HG02571 (cell line): ENCODE results near the gene ATF1.
"Not testable (repeated sequence)": the region's sequence is repeated elsewhere in the genome, so short reads cannot be mapped to it uniquely, and the experiment has no call there.

Experiments
- ATAC-seq: cut with Tn5 transposase; IDR thresholded peaks from one replicate; pipeline ENCODE4 v1.9.1; 2021; ENCODE audit warnings: mild to moderate bottlenecking, moderate library complexity; ENCODE audit not compliant: unreplicated experiment

The ATF1 gene

DNA sequence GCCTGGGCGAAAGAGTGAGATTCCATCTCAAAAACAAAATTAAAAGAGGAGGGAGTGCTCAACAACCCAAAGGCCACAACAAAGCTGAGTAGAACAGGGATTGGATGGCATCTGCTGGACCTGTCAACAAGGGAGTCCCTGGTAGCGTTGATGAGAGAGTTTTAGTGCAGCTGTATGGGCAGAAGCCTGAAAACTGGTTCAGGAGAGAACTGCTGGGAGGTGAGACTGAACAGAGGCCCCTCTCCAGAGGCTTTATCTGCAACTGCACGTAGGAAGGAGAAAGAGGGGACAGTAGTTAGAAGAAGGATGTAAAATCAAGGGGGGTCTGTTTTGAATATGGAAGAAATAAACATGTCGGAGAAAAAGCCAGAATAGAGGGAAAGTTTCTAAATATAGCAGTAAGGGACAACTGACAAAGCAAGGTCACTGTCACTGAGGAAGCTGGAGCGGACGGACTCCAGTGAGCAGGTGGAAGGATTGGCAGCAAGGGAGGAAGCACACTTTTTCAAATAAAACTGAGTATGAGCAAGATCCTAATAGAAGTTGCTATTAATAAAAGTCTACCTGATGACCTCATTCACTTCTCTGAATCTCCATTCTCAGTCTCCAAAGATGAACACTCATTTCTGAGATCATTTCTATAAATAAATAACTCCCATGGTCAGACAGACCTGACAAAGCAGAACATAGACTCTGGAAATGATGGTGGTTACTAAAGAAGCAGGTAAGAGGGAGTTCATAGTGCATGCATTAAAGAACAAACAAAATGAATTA lies 11.8 kb upstream of the ATF1 start:
- no peak for ATAC-seq

DNA sequence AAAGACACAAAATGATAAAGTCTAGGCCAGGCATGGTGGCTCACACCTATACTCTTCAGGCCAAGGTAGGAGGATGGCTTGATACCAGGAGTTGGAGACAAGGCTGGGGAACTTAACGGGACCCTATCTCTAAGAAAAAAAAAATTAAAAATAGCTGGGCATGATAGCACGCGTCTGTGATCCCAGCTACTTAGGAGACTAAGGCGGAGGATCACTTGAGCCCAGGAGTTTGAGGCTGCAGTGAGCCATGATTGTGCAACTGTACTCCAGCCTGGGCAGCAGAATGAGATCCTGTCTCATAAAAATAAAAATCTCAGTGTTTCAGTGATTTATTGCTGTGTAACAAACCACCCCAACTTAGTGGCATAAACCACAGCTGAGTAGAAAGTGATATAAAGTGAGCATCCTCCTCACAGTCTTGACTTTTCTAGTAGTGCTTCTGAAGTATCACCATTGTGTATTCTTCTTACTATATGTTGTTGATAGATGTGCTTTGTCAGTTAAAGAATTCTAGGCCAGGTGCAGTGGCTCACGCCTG lies 10.6 kb upstream of the ATF1 start:
- ATAC-seq, result no peak

DNA sequence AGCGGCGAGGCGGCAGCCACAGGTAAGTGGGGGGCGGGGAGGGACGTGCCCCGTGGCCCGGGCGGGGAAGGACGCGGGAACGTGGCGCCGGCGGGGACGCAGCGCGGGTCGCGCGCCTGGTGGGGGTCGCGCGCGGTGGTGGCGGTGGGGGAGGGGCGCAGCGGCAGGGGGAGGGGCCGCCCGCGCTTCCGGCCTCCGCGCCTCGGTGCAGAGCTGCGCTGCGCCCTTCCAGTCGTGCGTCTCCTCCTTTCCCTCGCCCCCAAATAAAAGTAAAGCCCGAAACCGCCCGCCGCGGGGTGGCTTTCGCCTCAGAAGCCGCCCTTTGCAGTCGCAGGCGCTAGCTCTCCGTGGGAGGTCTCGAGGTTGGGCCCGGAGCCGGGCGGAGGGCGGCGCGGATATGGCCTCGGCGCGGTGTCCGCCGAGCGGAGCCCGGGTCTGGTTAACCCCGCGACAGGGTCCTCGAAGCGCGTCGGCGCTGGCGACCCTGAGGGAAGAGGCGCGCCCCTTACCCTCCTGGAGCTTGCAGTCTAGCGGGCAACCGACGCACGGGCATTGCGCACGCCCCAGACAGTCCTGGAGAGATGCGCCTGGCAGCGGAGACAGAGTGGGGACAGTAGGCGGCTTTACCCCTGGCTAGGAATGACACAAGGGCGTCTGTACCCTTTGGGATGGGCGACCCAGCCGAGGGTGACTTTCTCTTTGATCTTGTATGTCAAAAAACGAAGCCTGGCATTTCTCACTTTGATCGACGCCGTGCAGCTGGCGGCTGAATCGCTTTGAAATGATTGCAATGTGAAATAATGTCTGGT lies 589 bp downstream of the ATF1 start:
- ATAC-seq, result peak; percentile 30

DNA sequence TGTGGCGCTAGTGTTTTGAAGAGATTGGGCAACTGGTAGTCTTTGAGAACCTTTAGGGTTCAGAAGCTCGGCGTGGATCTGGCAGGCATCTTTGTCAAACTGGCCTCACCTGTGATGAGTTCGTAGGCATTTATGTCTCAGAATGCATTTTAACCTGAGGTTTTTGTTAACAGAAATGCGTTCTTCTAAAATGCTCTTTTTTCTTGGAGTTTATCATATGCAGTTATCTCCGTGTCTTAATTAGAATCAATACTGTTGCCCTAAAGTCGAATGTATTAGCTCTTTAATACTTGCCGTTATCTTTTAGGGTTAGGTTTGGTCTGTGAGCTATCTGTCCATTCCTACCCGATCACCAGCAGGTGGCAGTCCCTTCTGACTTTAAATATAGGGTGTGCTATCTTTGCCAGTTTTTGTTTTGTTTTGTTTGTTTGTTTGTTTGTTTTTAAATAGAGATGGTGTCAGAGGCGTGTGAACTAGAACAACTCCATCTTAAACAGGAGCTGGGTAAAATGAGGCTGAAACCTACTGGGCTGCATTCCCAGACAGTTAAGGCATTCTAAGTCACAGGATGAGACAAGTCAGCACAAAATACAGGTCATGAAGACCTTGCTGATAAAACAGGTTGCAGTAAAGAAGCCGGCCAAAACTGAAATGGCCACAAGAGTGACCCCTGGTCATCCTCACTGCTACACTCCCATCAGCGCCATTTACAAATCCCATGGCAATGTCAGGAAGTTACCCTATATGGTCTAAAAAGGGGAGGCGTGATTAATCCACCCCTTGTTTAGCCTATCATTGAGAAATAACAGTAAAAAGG lies 1.4 kb downstream of the ATF1 start:
- peak; percentile 37 for ATAC-seq

DNA sequence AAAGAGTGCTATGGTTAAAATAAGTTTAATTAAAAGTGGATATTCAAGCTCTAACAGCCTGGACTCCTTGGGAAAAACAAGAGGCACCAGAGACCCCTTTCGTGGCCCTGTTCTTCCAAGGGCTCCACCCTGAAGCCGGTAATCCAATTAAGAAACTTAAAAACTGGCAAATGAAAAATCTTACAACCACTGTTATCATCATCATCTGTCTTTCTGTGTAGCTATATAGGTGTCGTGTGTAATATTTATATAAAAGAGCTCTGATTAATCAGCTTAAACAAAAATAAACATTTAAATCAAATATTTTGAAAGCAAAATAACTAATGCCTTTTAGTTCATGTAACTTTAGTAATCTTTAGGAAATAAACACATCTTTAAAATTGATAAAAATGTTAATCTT lies 4.5 kb downstream of the ATF1 start:
- no peak for ATAC-seq

DNA sequence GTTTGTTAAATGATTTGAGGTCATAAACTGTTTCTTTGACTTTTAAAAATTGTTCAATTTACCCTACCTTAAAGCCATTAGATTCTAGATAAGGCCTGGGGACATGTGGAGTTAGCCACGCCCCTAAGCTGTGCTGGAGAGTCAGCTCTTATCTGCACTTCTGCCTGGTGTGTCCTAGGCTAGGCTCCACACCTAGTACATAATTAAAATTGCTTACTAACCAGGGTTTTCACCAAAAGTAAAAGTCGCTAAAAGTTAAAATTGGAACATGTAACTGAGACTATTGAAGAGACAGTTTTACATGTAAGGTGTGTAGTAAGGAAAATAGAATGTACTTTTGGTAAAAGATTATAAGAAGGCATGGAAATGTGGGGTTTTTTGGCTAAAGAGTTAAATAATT lies 4.9 kb downstream of the ATF1 start:
- not testable (repeated sequence) for ATAC-seq

DNA sequence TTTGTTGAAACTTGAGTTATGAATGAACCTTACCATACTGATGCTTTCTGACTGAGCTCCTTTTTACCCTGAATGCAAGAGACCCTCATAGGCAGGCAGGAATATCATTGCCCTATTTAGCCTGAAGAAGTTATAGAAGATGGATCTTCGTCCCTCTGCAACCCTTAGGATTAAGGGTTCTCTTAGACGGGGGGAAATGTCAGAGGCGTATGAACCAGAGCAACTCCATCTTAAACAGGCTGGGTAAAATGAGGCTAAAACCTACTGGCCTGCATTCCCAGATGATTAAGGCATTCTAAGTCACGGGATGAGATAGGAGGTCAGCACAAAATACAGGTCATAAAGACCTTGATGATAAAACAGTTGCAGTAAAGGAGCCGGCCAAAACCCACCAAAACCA lies 7.5 kb downstream of the ATF1 start:
- ATAC-seq, result no peak

DNA sequence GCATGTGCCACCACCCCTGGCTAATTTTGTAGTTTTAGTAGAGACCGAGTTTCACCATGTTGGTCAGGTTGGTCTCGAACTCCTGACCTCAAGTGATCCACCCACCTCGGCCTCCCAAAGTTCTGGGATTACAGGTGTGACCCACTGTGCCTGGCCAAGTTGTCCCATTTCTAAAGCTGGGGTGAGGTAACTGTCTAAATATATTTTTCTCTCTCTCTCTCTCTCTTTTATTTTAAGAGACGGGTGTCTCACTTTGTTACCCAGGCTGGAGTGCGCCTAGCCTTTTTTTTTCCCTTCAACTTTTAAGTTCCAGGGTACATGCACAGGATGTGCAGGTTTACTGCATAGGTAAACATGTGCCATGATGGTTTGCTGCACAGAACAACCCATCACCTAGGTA lies 8.6 kb downstream of the ATF1 start:
- no peak for ATAC-seq

DNA sequence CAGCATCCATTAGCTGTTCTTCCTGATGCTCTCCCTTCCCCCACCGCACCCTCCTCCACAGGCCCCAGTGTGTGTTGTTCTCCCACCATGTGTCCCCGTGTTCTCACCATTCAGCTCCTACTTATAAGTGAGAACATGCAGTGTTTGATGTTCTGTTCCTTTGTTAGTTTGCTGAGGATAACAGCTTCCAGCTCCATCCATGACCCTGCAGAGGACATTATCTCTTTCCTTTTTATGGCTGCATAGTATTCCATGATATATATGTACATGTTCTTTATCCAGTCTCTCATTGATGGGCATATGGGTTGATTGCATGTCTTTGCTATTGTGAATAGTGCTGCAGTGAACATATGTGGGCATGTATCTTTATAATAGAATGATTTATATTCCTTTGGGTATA lies 9.0 kb downstream of the ATF1 start:
- no peak for ATAC-seq

DNA sequence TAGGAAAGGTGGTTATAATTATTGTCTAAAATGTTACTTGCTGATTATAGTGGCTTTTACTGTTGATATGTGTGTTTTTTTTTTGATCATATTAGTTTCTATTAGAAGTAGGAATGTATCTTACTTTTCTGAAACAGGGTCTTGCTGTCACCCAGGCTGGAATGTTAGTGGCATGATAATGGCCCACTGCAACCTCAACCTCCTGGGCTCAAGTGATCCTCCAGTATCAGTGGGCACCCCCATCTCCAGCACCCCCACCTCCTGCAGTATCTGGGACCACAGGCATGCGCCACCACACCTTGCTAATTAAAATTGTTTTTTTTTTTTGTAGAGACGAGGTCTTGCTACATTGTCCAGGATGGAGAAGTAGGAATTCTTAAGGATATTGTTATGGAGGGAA lies 11.3 kb downstream of the ATF1 start:
- no peak for ATAC-seq

DNA sequence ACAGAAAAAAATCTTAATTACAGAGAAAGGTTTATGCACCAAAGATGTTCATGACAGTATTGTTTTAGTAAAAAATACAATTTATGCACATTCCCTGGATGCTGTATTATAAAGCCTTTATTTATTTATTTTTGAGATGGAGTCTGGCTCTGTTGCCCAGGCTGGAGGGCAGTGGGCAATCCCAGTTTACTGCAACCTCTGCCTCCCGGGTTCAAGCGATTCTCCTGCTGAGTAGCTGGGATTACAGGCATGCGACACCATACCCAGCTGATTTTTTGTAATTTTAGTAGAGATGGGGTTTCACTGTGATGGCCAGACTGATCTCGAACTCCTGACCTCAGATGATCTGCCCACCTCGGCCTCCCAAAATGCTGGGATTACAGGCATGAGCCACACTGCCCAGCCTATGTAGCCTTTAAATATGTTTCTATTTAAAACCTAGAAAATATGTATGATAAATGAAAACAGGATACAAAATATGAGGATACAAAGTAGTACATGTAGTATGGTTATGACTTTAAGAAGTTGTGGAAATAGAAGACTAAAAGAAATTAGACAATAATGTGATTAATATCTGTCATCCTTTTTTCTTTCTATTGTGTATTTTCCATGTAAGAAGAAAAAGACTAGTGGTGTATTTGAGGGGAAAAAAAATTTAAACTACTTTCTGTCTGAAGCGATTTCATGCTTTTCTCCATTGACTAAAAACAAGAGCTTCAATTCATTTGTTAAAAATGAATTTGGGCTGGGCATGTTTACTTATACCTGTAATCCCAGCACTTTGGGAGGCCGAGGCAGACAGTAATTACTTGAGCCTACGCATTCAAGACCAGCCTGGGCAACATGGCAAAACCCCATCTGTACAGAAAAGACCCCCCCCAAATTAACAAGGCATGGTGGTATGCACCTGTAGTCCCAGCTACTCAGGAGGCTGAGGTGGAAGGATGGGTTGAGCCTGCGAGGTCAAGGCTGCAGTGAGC lies 13.1 kb downstream of the ATF1 start:
- no peak for ATAC-seq

DNA sequence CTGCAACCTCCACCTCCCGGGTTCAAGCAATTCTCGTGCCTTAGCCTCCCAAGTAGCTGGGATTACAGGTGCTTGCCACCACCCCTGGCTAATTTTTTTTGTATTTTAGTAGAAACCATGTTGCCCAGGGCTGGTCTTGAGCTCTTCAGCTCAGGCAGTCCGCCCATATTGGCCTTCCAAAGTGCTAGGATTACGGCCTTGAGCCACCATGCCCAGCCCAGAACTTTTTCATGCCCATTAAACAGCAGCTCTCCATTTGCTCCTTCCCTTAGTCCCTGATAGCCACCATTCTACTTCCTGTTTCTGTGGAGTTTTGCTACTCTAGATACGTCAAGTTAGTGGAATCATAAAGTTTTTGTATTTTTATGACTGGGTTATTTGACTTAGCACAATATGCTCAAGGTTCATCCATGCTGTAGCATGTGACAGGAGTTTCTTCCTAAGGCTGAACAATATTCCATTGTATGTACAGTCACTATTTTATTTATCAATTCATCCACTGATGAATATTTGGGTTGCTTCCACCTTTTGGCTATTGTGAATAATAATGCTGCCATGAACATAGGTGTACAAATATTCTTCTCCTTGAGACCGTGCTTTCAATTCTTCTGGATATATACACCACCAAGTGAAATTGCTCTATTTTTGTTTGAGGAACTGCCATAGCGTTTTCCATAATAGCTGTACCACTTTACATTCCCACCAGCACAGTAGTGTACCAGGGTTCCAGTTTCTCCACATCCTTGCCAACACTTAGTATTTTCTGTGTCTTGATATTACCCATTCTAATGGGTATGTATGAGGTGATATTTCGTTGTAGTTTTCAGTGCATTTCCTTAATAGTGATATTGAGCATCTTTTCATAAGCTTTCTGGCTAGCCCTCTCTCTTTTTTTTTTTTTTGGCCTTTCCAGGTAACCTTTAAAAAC lies 15.0 kb downstream of the ATF1 start:
- ATAC-seq, result no peak

DNA sequence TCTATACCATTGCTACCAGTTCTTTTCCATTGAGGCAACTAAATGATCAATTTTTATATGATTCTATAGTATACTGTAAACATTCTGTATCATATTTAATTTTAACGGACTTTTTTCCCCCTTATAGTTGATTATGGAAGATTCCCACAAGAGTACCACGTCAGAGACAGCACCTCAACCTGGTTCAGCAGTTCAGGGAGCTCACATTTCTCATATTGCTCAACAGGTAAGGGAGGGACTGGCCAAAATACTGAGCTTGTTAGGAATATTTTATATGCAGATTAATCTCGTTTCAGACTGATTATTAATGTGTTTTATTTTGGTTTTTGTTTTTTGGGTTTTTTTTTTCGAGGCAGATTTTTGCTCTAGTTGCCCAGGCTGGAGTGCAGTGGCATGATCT lies 16.1 kb downstream of the ATF1 start:
- no peak for ATAC-seq

DNA sequence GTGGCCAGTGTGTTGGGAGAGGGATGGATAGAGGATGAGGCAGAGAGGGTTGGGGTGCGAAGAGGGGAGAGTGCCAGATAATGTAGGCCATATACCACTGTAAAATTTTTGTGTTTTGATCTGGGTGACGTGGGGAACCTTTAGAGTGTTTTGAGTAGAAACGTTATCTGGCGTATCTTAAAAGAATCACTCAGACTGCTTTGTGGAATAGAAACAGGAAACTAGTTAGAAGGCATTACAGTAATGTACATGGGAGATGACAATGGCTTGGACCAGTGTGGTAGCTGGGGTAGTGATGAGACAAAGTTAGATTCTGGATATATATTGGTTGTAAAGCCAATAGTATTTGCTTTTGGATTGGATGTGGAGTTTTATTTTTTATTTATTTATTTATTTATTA lies 20.6 kb downstream of the ATF1 start:
- ATAC-seq, result no peak

DNA sequence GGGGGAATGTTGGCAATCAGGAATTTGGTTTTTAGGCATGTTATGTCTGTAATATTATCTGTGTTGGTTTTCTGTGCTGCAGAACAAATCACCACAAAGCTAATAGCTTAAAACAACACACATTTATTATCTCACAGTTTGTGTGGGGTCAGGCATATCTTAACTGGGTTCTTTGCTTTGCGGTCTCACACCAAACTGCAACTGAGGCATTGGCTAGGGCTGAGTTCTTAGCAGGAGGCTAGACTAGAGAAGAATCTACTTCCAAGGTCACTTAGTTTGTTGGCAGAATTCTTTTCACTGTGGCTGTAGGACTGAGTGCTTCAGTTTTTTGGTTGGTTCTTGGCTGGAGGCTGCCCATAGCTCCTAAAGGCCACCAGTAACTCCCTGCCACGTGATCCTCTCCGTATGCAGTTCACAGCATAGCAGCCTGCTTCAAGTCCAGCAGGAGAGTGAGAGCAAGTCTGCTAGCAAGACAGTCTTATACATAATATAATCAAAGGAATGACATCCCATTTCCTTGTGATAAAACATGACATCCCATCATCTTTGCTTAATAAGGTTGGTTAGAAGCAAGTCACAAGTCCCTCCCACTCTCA lies 21.6 kb downstream of the ATF1 start:
- no peak for ATAC-seq

DNA sequence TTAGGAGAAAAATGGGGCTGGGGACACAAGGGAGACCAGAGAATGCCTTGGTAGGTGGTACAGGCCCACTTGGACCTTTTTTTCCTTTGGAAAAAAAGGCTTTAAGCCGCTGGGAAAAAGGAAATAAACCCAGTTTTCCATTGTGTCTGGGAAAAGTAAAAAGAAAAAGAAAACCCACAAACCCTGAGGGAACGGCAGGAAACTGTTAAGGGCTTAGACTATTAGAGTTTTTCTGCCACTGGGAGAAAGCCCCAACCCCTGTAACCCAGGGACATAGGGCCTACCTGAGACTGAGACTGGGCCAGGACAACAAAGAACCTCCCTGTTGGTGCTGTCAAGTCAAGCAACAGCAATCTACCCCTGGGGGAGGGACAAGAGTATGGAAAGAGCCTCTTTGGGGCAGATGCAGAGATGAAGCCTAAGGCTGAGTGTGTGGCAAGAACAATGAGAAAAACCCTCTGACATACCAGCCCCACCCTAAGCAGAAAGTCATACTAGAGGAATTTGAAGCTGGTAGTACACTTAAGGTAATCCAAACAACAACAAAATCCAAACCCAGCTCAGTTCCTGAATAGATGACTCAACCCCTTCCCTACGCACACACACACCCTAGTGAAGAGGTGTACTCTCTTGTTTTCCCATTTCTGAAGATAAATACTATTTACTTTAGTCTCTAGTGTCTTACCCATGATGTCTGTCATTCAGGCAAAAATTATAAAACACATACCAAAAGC lies 22.8 kb downstream of the ATF1 start:
- ATAC-seq, result no peak

DNA sequence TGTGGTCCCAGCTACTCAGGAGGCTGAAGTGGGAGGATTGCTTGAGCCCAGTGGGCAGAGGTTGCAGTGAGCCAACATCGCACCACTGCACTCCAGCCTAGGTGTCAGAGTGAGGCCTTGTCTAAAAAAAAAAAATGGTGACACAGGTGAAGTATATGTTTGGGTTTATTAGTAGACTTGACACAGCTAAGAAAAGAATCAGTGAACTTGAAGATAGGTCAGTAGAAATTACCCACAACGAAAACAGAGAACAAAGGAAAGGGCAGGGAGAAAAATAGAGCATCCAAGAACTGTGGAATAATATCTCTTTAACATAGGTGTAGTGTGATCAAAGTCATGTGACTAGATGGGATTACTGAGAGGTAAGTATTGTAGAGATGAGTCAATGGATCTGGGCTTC lies 23.7 kb downstream of the ATF1 start:
- no peak for ATAC-seq

DNA sequence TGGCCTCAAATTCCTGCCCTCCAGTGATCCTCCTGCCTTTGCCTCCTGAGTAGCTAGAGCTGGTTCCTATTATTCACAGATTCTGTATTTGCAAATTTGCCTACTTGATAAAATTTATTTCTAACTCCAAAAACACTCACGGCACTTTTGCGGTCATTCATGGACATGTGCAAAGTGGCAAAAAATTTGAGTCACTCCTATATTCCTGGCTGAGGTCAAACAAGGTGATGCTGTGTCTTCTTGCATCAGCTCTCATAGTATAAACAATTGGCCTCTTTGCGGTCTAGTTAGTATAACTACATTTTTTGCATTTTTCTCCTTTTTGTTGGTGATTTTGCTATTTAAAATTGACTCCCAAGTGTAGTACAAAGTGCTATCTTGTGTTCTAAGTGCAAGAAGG lies 24.7 kb downstream of the ATF1 start:
- no peak for ATAC-seq
